C4-2B (cell line): ENCODE data around the gene SEMA4D.
A peak's percentile ranks its signal among the peaks of the same experiment; 100 is the strongest.

ENCODE experiments used
- H3K27ac ChIP-seq: fragments of 450-650 bp; 2 replicates; pipeline ENCODE4 v1.5.1; 2017
- ZFX ChIP-seq: fragments of 450-650 bp; IDR thresholded peaks from 2 replicates; pipeline ENCODE4 v1.6.1; 2017
- TF ChIP-seq, protein P1 (sequence below): fragments of 450-650 bp; conservative IDR thresholded peaks from 2 replicates; pipeline ENCODE4 v1.5.1; 2017; ENCODE audit warnings: mild to moderate bottlenecking

The SEMA4D gene

DNA sequence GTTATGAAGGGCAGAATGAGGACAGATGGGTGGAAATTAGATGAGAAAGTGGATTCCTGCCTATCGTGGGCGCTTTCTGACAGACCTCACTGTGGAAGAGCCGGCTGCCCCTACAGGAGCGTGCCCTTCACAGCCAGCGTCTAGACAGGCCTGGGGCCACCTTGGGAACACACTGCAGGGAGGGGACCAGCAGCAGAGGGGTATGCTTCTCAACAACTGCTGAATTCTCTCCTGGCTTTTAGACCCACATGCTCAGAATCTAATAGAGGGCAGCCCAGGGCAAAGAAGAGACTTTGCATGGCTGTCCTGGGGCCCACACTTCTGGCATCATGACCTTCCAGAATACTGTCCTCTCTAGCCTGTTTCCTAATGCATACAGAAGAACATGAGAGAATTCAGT, 2.1 kb upstream of the SEMA4D start:
- H3K27ac ChIP-seq = no peak overlapping the region
- TF ChIP-seq, protein P1, sequence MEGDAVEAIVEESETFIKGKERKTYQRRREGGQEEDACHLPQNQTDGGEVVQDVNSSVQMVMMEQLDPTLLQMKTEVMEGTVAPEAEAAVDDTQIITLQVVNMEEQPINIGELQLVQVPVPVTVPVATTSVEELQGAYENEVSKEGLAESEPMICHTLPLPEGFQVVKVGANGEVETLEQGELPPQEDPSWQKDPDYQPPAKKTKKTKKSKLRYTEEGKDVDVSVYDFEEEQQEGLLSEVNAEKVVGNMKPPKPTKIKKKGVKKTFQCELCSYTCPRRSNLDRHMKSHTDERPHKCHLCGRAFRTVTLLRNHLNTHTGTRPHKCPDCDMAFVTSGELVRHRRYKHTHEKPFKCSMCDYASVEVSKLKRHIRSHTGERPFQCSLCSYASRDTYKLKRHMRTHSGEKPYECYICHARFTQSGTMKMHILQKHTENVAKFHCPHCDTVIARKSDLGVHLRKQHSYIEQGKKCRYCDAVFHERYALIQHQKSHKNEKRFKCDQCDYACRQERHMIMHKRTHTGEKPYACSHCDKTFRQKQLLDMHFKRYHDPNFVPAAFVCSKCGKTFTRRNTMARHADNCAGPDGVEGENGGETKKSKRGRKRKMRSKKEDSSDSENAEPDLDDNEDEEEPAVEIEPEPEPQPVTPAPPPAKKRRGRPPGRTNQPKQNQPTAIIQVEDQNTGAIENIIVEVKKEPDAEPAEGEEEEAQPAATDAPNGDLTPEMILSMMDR = no peak
- TF ChIP-seq ZFX = no peak

DNA sequence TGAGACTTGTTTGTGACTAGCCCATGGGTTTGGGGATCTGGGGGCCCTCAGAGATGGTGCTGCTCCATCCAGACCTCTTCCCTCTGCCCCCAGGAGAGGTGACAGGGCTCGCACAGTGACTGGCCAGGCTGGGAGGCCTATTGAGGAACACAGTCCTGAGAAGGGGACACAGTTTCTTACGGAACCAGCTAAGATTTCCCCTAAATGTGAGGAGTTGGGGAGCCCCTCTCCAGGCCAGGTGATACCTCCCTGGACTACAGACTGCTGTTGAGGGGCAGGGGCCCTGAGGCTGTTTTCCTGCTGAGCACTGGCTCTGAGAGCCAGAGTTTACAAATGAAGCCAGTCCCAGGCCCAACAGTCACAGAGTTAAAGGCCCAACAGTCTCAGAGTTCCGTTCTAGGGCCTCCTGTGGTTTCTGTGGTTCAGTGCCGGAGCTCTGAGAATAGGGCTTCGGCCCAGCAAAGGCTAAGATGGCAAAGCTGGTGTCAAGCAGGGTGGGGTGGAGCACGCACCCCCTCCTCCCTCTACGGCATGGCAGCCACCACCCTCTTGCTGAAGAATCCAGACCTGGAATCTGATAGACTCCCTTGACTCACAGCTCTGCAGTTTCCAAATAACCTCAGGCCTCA, 1.1 kb upstream of the SEMA4D start:
- TF ChIP-seq, protein P1 = no peak
- no peak for TF ChIP-seq ZFX

DNA sequence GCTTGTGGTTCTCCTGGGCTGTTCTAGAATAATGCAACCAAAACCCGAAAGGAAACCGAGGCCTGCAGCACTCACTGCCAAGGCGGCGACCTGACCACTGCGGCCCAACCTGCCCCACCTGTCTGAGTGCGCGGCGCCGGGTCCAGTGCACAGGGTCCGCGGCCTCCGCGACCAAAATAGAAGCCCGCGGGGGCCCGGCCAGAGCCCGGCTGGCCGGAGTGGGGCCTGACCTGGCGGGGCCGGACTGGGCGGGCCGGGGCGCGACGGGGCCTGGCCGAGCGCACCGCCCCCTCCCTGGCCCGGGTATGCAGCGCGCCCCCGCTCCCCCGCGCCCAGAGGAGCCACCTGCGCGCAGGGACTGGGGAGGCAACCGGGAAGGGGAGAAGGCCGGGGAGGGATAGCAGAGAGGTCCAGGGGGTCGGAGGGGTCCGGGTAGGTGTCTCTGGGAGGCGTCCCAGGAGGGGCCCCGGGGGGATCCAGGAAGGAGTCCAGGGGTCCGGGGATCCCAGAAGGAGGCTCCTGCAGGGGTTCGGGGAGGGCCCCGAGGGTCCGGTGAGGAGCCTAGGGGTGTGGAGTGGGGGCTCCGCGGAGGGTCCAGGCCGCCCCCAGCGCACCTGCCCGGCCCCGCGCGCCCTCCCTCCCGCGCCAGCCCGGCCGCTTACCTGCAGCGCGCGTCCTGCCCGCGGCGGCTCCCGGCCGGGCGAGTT, 503 bp downstream of the SEMA4D start:
- H3K27ac ChIP-seq = peak overlapping the region; percentile 73
- TF ChIP-seq ZFX = peak; percentile 71
- TF ChIP-seq, protein P1 = no peak

More for the DNA sequence above, 1.1 kb upstream of the SEMA4D start:
- H3K27ac ChIP-seq = peak overlapping the region; percentile 73

DNA sequence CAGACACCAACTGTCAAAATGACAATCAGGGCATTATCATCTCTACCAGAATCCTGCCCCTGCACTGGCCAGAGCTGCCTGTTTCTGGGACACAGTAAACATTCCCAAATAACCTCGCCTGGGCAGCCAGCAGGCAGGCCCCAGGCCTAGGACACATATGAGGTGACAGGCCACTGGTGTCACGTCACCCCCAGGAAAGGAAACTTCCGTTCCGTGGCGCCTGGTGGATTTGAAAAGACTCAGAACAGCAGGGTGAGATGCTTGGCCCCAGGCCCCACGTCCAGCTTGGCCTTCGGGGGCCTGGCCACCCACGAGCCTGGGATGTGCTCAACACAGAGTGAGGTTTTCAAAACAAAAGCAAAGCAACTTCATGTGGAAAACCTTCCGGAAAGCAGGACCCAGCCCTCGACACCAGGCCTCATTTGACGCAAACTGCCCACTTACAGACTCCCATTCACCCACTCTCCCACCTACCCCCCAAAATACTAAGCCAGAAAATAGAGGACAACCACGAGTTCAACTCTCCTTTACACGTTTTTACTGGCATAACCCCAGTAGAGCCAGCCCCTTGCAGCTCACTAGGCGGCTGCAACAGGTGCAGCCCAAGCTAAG, 1.2 kb downstream of the SEMA4D start:
- peak overlapping the region; percentile 73 for H3K27ac ChIP-seq
- TF ChIP-seq, protein P1 = no peak
- no peak for TF ChIP-seq ZFX

DNA sequence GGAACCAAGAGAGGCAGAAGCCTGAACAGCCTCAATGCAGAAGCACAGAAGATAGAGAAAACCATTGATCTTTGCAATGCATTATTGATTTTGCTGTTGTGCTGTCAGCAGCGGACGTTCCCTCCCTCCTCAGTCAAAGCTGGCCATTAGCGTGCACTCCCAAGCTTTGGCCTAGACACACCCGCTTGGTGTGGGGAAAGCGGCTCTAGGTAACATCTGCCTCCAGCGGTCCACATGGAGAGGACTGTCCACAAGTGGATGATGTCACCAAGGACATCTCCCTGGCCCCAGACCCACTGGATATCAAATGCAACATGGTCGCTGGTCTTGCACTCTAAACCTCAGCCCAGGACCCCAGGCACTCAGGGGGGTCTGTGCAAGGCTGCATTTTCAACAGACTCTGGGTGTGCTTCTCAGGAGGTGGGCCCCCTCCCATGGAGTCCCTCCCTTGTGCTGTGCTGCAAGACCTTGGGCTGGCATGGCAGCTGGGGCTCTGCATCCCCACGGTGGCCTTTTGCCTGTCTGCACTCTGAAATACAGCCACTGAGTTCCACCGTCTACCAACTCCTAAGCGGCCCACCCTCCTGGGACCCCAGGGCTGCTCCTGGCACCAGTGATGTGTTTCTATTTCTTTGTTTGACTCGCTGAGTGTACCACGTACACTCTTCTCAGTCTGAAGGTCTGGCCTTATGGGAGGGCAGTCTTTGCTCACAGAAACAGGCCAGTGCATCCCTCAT, 1.9 kb downstream of the SEMA4D start:
- TF ChIP-seq, protein P1 = no peak
- TF ChIP-seq ZFX = no peak

DNA sequence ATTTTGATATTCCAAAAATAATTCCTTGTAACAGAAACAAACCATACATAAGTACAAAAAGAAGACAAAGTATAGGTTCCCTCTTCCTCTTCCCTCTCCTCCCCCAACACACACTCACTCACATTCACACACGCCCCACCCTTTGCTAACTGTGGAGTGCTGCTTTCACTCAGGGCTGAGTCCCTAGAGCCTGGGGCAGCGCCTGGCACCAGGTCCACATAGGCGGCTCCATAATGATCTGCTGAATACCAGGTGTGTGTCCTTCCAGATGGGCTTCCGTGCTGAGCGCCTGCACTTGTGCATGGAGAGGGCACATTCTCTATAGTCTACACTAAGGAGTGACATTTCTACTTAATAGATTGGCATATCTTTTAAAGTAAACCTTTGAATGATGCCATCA, 3.7 kb downstream of the SEMA4D start:
- no peak overlapping the region for H3K27ac ChIP-seq
- TF ChIP-seq ZFX = no peak
- TF ChIP-seq, protein P1 = no peak

More for the DNA sequence above, 1.9 kb downstream of the SEMA4D start:
- H3K27ac ChIP-seq = no peak overlapping the region
